RPMI7951 (cell line): ENCODE measurements around the gene SYCP3. TPM values are rescaled to one million over a fixed set of nuclear protein-coding genes. Genes with fewer than 3 reads are reported as not detected.

ENCODE experiments used
- DNase-seq: peaks from one replicate; pipeline ENCODE4 v3.0.0-alpha.2; 2012; ENCODE audit warnings: low read depth
- total RNA-seq: library from RNA; depleted of rRNA; stranded (reverse); fragments of >200 nt; shearing (Covaris generic); gene quantifications from 2 replicates; pipeline ENCODE4 v1.2.3, GENCODE V29; 2014; rRNA removed

Gene SYCP3
- total RNA-seq, 1 experiment from 2014 or later = not detected

- no peak for DNase-seq
Observed at GRCh38 chr12:101680240-101680639, 59.0 kb downstream of the SYCP3 start.

Other genes starting within 250 kb of the SYCP3 start
- not detected in 2 replicates for gene MYBPC1, start 144.5 kb downstream of the SYCP3 start, total RNA-seq
- 34.3 and 39.2 TPM in 2 replicates for gene CHPT1, start 41.8 kb downstream of the SYCP3 start, total RNA-seq
- gene GNPTAB, start 91.5 kb upstream of the SYCP3 start, total RNA-seq = 11.0 and 12.3 TPM in 2 replicates
- 2.6 and 4.8 TPM in 2 replicates for gene DRAM1, start 138.1 kb upstream of the SYCP3 start, total RNA-seq